HG02885 (cell line): ENCODE results near the gene GMDS.

Experiments used
- ATAC-seq: cut with Tn5 transposase; IDR thresholded peaks from one replicate; pipeline ENCODE4 v1.9.1; 2021; ENCODE audit warnings: mild to moderate bottlenecking; ENCODE audit not compliant: unreplicated experiment, poor library complexity

GMDS gene

GRCh38 chr6:2108700-2109306 is 136.6 kb downstream of the GMDS start:
- ATAC-seq, result no peak

DNA sequence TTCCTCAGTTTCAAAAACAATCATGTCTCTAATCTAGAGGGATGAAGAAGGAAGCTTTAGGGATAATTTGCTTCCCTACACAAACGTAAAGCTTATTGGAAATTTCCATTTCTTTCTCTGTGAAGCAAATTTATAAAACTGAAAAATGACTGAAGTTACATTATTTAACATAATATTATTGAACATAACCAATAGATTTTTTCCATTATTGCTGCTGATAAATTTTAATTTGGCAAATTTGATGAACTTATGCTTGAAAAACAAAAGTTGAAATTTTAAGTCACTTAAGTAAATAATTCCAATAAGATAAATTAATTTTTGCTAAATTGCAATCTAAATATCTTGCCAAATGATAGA is 140.9 kb downstream of the GMDS start:
- no peak for ATAC-seq

- ATAC-seq, result no peak
These were observed 141.5 kb downstream of the GMDS start for GRCh38 chr6:2103765-2104523.

GRCh38 chr6:2102966-2103365 is 142.4 kb downstream of the GMDS start:
- ATAC-seq, result no peak

- no peak for ATAC-seq
These were observed 143.0 kb downstream of the GMDS start for GRCh38 chr6:2102316-2102883.

DNA sequence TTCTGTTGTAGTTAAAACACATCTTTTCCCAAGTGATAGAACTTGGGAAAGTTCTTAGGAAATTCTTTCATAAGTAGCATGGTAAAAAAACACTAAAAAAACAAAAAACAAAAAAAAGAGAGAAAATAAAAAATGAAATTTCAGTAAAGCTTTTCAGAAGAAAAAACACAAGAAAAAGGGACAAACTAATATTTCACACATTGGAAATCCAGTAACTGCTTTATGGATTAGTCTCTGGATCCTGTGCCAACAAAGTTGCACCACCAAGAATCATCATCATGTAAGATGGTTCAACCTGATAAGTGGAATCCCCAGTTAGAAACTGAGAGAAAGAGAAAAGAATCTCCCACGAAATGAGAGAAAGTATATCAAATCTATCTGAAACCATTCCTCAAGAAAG is 144.2 kb downstream of the GMDS start:
- ATAC-seq, result no peak

- ATAC-seq, result no peak
These were observed 145.5 kb downstream of the GMDS start for GRCh38 chr6:2099870-2100269.

GRCh38 chr6:2097464-2097863 is 147.9 kb downstream of the GMDS start:
- no peak for ATAC-seq

DNA sequence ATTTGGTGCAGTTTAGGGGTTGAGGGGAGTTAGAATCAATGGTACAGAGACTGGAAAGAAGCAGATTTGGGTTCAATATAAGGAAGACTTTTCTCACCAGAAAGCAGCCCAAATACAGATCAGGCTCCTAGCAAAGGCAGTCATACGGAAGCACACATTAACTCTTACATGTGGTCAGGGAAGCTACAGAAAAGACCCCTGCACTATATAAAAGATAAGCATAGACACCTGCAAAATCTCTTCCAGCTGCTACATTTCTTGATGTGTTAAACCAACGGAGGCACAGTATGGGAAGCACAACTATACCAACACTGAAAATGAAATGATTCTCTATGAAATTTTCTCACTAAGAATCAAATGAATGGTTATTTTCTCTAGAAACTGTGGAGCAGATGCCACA is 150.8 kb downstream of the GMDS start:
- no peak for ATAC-seq

DNA sequence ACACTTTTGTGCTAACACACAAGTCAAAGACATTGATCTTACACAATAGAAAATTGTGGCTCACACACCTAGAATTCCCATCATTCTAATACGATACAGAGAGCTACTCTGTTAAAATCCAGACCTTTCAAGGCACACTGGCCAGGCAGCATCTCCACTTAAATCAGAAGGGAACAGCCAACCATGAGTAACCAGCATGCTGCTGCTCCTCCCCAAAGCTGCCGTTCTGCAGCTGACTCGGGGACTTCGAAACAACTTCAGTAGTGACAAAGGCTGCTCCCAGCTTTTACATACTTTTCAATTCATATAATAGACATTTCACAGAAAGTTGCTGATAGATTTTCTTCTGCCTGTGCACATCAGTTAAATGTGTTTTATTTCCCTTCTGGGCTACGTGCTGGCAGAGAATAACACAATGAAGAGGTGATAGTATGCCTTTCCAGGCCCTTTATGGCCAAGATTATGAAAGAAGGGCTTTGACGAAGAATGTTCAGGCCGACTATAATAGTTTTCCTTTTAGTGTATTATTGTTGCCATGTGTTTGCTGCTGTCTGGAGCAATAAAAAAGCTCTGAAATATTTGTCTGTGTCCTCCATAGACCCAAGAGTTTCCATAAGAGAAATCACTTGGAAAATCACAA is 159.0 kb downstream of the GMDS start:
- no peak for ATAC-seq

GRCh38 chr6:2085657-2086056 is 159.7 kb downstream of the GMDS start:
- ATAC-seq, result no peak

DNA sequence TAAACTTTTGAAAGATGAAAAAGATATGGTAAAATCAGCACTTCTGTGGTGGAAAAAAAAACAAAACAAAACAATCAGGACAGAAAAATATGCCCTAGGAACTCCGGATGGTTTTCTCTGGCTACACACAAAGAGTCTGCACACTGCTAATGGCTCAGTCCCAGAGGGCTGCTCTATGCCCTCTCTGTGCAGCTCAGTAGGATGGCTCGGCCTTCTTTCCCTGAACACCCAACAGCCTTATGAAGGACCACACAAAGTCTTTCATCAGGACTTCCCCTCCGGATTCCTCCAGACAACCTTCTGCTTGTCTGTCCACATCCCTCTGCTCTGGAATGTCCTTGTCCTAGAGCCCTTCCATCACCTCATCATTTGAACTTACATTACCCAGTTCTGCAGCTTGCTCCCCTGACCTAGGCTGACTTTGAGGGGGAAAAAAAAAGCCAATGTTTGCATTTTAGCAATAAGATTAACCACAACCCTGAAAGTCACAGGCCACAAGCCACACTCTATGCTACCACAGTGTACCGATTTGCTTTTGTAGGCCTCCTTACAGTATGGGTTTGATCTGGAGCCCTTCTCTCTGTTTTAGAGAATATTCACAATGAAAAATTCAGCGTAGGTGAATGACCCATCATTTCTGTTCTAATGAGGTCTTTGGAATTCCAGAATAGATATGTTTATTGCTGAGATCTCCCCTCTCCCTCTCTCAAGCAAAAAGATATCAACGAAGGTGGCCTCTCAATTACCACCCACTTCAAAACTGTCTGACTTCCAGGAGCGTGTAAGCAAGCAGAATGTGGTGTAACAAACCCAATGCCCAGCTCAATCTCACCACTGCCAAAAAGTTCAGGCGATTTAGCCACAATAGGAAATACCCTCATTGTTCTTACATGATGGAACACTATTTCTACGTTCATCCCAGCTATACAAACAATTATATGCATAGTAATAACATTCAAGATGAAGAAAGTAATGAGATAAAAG is 164.0 kb downstream of the GMDS start:
- peak; percentile 91 for ATAC-seq

GRCh38 chr6:2078888-2079287 is 166.5 kb downstream of the GMDS start:
- ATAC-seq, result no peak

- ATAC-seq, result no peak
These were observed 167.6 kb downstream of the GMDS start for GRCh38 chr6:2077826-2078225.

DNA sequence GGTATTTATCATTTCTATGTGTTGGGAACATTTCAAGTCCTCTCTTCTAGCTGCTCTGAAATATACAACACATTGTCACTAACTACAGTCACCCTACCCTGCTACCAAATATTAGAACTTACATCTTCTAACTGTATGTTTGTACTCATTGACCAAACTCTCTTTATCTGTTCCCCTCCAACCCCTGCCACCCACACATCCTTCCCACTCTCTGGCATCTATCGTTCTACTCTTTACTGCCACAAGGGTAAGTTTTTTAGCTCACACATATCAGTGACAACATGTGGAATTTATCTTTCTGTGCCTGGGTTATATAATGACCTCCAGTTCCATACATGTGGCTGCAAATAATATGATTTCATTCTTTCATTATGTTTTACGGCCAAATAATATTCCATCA is 171.9 kb downstream of the GMDS start:
- no peak for ATAC-seq

- ATAC-seq, result no peak
These were observed 173.0 kb downstream of the GMDS start for GRCh38 chr6:2072453-2072852.

- no peak for ATAC-seq
These were observed 181.9 kb downstream of the GMDS start for GRCh38 chr6:2063547-2063946.

GRCh38 chr6:2061880-2062279 is 183.5 kb downstream of the GMDS start:
- ATAC-seq, result no peak

DNA sequence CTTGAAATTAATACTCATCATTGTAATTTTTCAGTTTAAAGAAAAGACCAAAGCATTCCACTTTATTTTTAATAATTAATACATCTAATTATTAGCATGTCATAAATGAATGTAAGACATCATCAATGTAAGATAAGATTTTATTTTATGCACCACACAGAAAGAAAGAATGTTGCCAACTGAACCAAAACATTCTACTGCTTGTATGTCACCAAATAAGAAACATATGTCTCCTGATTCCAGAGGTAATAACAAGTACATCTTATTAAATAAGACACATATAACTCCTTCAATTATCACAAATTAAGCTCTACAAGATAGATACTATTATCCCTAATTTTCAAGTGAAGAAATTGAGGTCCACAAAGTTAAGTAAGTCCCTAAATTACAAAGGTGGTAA is 189.5 kb downstream of the GMDS start:
- no peak for ATAC-seq

DNA sequence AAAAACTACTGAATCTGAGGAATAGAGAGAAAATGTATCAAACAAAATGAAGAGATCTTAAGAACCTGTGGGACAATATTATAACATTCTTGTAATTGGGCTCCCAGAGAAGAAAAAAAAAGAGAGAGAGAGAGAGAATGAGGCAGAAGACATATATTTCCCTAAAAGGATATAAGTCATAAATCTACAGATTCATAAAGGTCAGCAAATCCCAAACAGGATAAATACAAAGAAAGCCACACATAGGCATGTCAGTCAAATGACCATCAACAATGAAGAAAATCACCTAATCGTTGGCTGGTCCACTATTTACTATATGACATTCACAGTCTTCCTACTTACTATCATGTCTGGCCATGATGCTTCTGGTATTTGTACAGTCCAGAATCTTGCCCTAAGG is 190.3 kb downstream of the GMDS start:
- no peak for ATAC-seq
